GM19328 (cell line): ENCODE results near the gene SCN4B.

Source experiments
- ATAC-seq: cut with Tn5 transposase; IDR thresholded peaks from one replicate; pipeline ENCODE4 v1.9.1; 2021; ENCODE audit warnings: mild to moderate bottlenecking, moderate library complexity; ENCODE audit not compliant: unreplicated experiment

Gene SCN4B

DNA sequence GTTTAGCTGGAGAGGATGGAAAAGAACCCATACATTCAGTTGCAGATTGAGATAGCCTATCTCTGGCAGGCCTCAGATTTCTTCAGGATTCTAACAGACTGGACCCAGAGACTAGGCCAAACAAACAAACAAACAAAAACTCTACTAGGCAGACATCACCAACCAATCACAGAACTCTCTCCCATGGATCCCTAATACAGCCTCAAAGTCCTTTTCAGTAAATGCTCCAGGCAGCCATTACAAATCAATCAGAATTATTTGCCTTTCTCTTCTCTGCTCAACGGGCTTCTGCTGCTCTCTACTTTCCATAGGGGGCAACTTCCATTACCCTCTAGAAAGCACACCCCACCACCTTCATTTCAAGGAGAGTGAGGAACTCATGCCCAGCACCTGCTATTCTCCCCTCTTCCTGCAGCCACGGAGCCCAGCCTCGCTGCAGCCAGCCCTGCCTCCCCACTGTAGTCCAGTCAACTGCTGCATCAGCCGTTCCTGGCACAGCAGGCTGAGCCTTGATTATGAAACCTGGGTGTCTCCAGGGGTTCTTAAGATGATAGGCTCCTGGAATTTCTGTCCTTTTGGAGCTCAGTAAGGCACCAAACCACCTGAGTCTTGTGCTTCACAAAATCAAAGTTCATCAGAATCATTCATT is 46.8 kb downstream of the SCN4B start:
- ATAC-seq, result no peak

- ATAC-seq, result no peak
Measured at GRCh38 chr11:118104491-118104890, 48.1 kb downstream of the SCN4B start.

GRCh38 chr11:118102721-118103261 is 49.8 kb downstream of the SCN4B start:
- no peak for ATAC-seq

- ATAC-seq, result no peak
Measured at GRCh38 chr11:118100691-118101232, 51.9 kb downstream of the SCN4B start.

GRCh38 chr11:118099838-118100556 is 52.6 kb downstream of the SCN4B start:
- no peak for ATAC-seq

GRCh38 chr11:118098996-118099837 is 53.4 kb downstream of the SCN4B start:
- ATAC-seq, result no peak

GRCh38 chr11:118095967-118096367 is 56.7 kb downstream of the SCN4B start:
- no peak for ATAC-seq

- no peak for ATAC-seq
Measured at GRCh38 chr11:118095493-118095892, 57.1 kb downstream of the SCN4B start.

- ATAC-seq, result no peak
Measured at GRCh38 chr11:118092907-118093571, 59.6 kb downstream of the SCN4B start.

DNA sequence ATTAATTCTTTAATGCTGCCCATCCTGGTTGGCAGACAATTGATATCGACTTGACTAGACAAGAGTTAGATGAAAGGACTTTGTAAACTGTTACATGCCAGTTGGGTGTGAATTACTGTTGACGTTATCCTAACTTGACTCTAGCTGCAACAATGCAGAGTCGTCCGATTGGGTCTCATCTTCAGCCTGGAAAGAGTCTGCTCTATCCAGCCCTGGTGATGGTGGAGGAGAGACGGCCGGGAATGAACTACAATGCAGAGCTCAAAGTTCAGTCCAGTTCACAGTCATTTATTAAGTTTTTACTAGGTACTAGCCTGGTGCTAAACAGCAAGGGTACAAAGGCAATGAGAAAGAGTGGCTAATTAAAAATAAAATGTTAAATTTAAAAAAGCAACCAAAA is 60.9 kb downstream of the SCN4B start:
- ATAC-seq, result no peak

GRCh38 chr11:118090545-118091162 is 62.0 kb downstream of the SCN4B start:
- ATAC-seq, result no peak

DNA sequence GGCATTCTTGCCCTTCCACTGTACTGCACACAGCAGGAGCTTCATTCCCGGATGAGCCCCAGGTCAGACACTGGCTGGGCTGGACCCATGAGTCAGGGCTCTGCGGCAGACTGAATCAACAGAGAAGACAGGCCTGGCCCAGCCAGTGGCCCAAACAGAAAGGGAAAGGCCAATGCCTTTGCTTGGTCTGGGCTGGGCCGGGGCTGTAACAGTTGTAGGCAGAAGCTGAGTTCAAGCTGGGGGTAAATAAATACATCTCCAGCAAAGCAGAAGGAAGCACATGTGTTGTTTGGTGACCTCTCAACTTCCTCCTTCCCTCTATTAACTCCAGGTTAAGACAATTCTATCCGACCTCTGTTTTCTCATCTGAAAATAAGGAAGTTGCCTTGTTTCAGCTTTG is 64.1 kb downstream of the SCN4B start:
- ATAC-seq, result no peak

GRCh38 chr11:118087931-118088330 is 64.7 kb downstream of the SCN4B start:
- ATAC-seq, result no peak

- no peak for ATAC-seq
Measured at GRCh38 chr11:118086913-118087768, 65.5 kb downstream of the SCN4B start, which contains the start of gene SMIM35. Gene SMIM35, minus strand, starts transcription at chr11:118086963. Its CDS starts 206 bp downstream, at chr11:118086757.

DNA sequence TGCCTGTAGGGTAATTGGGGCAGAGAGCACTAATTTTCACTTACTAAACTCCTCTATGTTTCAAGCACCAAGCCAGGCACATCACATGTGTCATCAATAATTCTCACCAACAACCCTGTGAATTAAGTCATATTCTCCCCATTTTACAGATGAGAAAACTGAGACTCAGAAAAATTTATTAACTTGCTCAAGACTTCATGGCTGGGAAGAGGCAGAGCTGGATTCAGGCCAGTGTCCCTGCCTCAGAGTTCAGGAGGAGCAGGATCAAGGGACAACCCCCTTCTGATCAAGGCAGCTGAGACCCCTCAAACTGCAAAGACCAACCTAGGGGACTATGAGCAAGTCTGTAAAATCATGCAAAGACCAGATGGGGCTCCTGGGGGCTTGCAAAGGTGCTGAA is 68.0 kb downstream of the SCN4B start:
- ATAC-seq, result no peak

- no peak for ATAC-seq
Measured at GRCh38 chr11:118084247-118084646, 68.4 kb downstream of the SCN4B start.
